Measurements from ENCODE around the gene SLC9A9. TPM values are rescaled to one million over a fixed set of nuclear protein-coding genes. Genes with fewer than 3 reads are reported as not detected.

The SLC9A9 gene
- total and polyA plus RNA-seq, 8 donors = 0.28 to 5.9 (median 0.75) TPM

- no peaks in the 10 kb centered on the region for H3K36me3 ChIP-seq
- intact Hi-C loops (cut with DNase I) = no loop called here
- ATAC-seq = no peak
- DNase-seq = no peak
- peaks cover 0 to 8% (median 0%) of the 10 kb centered on the region in 3 donors for H3K4me1 ChIP-seq
- no peak for FAIRE-seq
- no peak for TF ChIP-seq CTCF (IDR thresholded peaks at IDR 0.05)
- no peak overlapping the region for H3K27ac ChIP-seq
- H3K9me3 ChIP-seq = no peaks in the 10 kb centered on the region
- WGBS, 2 donors = 73 to 77% methylated on average over 2 of the region's 2 CpGs
- no peak overlapping the region for H3K4me3 ChIP-seq
- H3K27me3 ChIP-seq = no peaks in the 10 kb centered on the region
Measured at GRCh38 chr3:143445118-143445517, 403.1 kb downstream of the SLC9A9 start.

GRCh38 chr3:143443851-143444331 is 404.4 kb downstream of the SLC9A9 start:
- no peak for TF ChIP-seq CTCF (IDR thresholded peaks at IDR 0.05)
- Histone ChIP-seq H3K27me3 (no peaks in the 10 kb centered on the region), H3K4me3 (no peak overlapping the region), H3K27ac (peak overlapping the region in 2 of 4 donors; percentile 4 to 35), H3K4me1 (peaks cover 0 to 8% (median 0%) of the 10 kb centered on the region in 3 donors), H3K36me3 (no peaks in the 10 kb centered on the region), H3K9me3 (no peaks in the 10 kb centered on the region)
- WGBS, 2 donors = 30 to 34% methylated on average over 6 of the region's 6 CpGs
- DNase-seq (peak in 2 of 6 donors; percentile 19 to 53), FAIRE-seq (no peak), ATAC-seq (peak; percentile 58 to 94 (median 90))
- intact Hi-C loops (cut with DNase I) = no loop called here

GRCh38 chr3:143442814-143443447 is 405.3 kb downstream of the SLC9A9 start:
- intact Hi-C loops (cut with DNase I) = no loop called here
- H3K27me3 ChIP-seq = no peaks in the 10 kb centered on the region
- H3K9me3 ChIP-seq = no peaks in the 10 kb centered on the region
- H3K36me3 ChIP-seq = no peaks in the 10 kb centered on the region
- ATAC-seq = no peak
- no peak for DNase-seq
- H3K4me1 ChIP-seq = peaks cover 0 to 8% (median 0%) of the 10 kb centered on the region in 3 donors
- no peak for FAIRE-seq
- H3K27ac ChIP-seq = no peak overlapping the region
- no peak overlapping the region for H3K4me3 ChIP-seq
- no peak for TF ChIP-seq CTCF (IDR thresholded peaks at IDR 0.05)
- WGBS, 2 donors = 73 to 79% methylated on average over 3 of the region's 3 CpGs

GRCh38 chr3:143441516-143442171 is 406.6 kb downstream of the SLC9A9 start:
- Histone ChIP-seq H3K4me3 (no peak overlapping the region), H3K4me1 (peaks cover 0 to 8% (median 0%) of the 10 kb centered on the region in 3 donors), H3K27me3 (no peaks in the 10 kb centered on the region), H3K27ac (no peak overlapping the region), H3K9me3 (no peaks in the 10 kb centered on the region), H3K36me3 (no peaks in the 10 kb centered on the region)
- intact Hi-C loops (cut with DNase I) = no loop called here
- 69 to 81% methylated on average over 1 of the region's 1 CpG for WGBS, 2 donors
- no peak for DNase-seq
- no peak for ATAC-seq
- FAIRE-seq = no peak
- no peak for TF ChIP-seq CTCF (IDR thresholded peaks at IDR 0.05)

- intact Hi-C loops (cut with DNase I) = no loop called here
- Histone ChIP-seq H3K9me3 (no peaks in the 10 kb centered on the region), H3K4me1 (peaks cover 0 to 8% (median 0%) of the 10 kb centered on the region in 3 donors), H3K27me3 (no peaks in the 10 kb centered on the region), H3K4me3 (no peak overlapping the region), H3K36me3 (no peaks in the 10 kb centered on the region), H3K27ac (no peak overlapping the region)
- DNase-seq (no peak), ATAC-seq (no peak), FAIRE-seq (no peak)
- no peak for TF ChIP-seq CTCF (IDR thresholded peaks at IDR 0.05)
- 55 to 69% methylated on average over 1 of the region's 1 CpG for WGBS, 2 donors
Measured at GRCh38 chr3:143439817-143440216, 408.5 kb downstream of the SLC9A9 start.
